HUES64 (cell line): Measurements from ENCODE around the gene ACTL7B.
"Not testable (repeated sequence)": the region's sequence is repeated elsewhere in the genome, so short reads cannot be mapped to it uniquely, and the experiment has no call there.

Experiments
- H3K27ac ChIP-seq: 2 replicates; pipeline ENCODE4 v1.7.0; 2013; ENCODE audit warnings: low read depth, low read length, inconsistent platforms
- H3K27me3 ChIP-seq: 2 replicates; pipeline ENCODE4 v1.6.1; 2013; ENCODE audit warnings: mild to moderate bottlenecking, low read length; ENCODE audit not compliant: insufficient read depth
- H3K36me3 ChIP-seq: 2 replicates; pipeline ENCODE4 v1.6.1; 2013; ENCODE audit warnings: mild to moderate bottlenecking, low read length; ENCODE audit not compliant: insufficient read depth
- H3K4me1 ChIP-seq: 2 replicates; pipeline ENCODE4 v1.6.1; 2013; ENCODE audit warnings: mild to moderate bottlenecking, low read length, moderate library complexity; ENCODE audit not compliant: insufficient read depth
- H3K4me3 ChIP-seq: 2 replicates; pipeline ENCODE4 v1.5.1; 2013; ENCODE audit warnings: mild to moderate bottlenecking, low read length, moderate library complexity
- H3K9ac ChIP-seq: 2 replicates; pipeline ENCODE4 v1.6.1; 2013; ENCODE audit warnings: mild to moderate bottlenecking, low read depth, low read length
- H3K9me3 ChIP-seq: 2 replicates; pipeline ENCODE4 v1.6.1; 2013; ENCODE audit warnings: low read depth, low read length; ENCODE audit not compliant: insufficient read depth
- WGBS: fragments of 150-250, 120-280 bp; methylation state at CpG from one replicate; pipeline ENCODE4 v1.1.7; 2013; ENCODE audit warnings: missing lambda C conversion rate; 5-methylcytosine and 5-hydroxymethylcytosine counted together

The ACTL7B gene

GRCh38 chr9:108854641-108855528 is 901 bp downstream of the ACTL7B start:
- Histone ChIP-seq H3K4me3 (no peak overlapping the region), H3K27me3 (no peaks in the 10 kb centered on the region), H3K9ac (no peak overlapping the region), H3K4me1 (no peaks in the 10 kb centered on the region), H3K27ac (no peak overlapping the region), H3K36me3 (no peaks in the 10 kb centered on the region), H3K9me3 (no peaks in the 10 kb centered on the region)
- WGBS = 96% methylated on average over 59 of the region's 59 CpGs

- Histone ChIP-seq H3K9me3 (no peaks in the 10 kb centered on the region), H3K27me3 (no peaks in the 10 kb centered on the region), H3K9ac (no peak overlapping the region), H3K36me3 (no peaks in the 10 kb centered on the region), H3K4me3 (no peak overlapping the region), H3K4me1 (no peaks in the 10 kb centered on the region), H3K27ac (no peak overlapping the region)
- WGBS = 98% methylated on average over 3 of the region's 3 CpGs
These were observed 1.7 kb downstream of the ACTL7B start for GRCh38 chr9:108854094-108854493.

- no peak overlapping the region for H3K4me3 ChIP-seq
- no peak overlapping the region for H3K27ac ChIP-seq
- no peaks in the 10 kb centered on the region for H3K4me1 ChIP-seq
- WGBS = 67% methylated on average over 1 of the region's 1 CpG
- H3K27me3 ChIP-seq = no peaks in the 10 kb centered on the region
- H3K9ac ChIP-seq = no peak overlapping the region
- H3K9me3 ChIP-seq = no peaks in the 10 kb centered on the region
- no peaks in the 10 kb centered on the region for H3K36me3 ChIP-seq
These were observed 3.7 kb downstream of the ACTL7B start for GRCh38 chr9:108852079-108852478.

- Histone ChIP-seq H3K4me3 (no peak overlapping the region), H3K27me3 (no peaks in the 10 kb centered on the region), H3K4me1 (no peaks in the 10 kb centered on the region), H3K9me3 (no peaks in the 10 kb centered on the region), H3K27ac (no peak overlapping the region), H3K9ac (no peak overlapping the region), H3K36me3 (no peaks in the 10 kb centered on the region)
- 94% methylated on average over 3 of the region's 3 CpGs for WGBS
These were observed 4.6 kb downstream of the ACTL7B start for GRCh38 chr9:108851138-108851537.

- H3K27ac ChIP-seq = no peak overlapping the region
- no peak overlapping the region for H3K4me3 ChIP-seq
- H3K27me3 ChIP-seq = no peaks in the 10 kb centered on the region
- H3K9ac ChIP-seq = no peak overlapping the region
- no peaks in the 10 kb centered on the region for H3K36me3 ChIP-seq
- H3K4me1 ChIP-seq = no peaks in the 10 kb centered on the region
- H3K9me3 ChIP-seq = no peaks in the 10 kb centered on the region
- WGBS = 100% methylated on average over 3 of the region's 3 CpGs
These were observed 5.4 kb downstream of the ACTL7B start for GRCh38 chr9:108850293-108850897.

GRCh38 chr9:108848296-108848695 is 7.5 kb downstream of the ACTL7B start:
- H3K4me1 ChIP-seq, H3K27me3 ChIP-seq, H3K4me3 ChIP-seq, H3K36me3 ChIP-seq, H3K9me3 ChIP-seq, H3K27ac ChIP-seq, H3K9ac ChIP-seq: not testable (repeated sequence)
- 95% methylated on average over 8 of the region's 8 CpGs for WGBS

GRCh38 chr9:108845947-108846346 is 9.8 kb downstream of the ACTL7B start:
- Histone ChIP-seq H3K36me3 (no peaks in the 10 kb centered on the region), H3K9me3 (no peaks in the 10 kb centered on the region), H3K4me1 (no peaks in the 10 kb centered on the region; the same call in 1 of the 2 replicates), H3K27me3 (no peaks in the 10 kb centered on the region), H3K4me3 (no peak overlapping the region), H3K9ac (no peak overlapping the region), H3K27ac (no peak overlapping the region)
- WGBS = no CpG with 5 or more reads among the region's 2 CpGs

- H3K9ac ChIP-seq = no peak overlapping the region
- 92% methylated on average over 5 of the region's 5 CpGs for WGBS
- no peaks in the 10 kb centered on the region for H3K36me3 ChIP-seq
- no peaks in the 10 kb centered on the region for H3K9me3 ChIP-seq
- no peak overlapping the region for H3K27ac ChIP-seq
- H3K4me3 ChIP-seq = no peak overlapping the region
- no peaks in the 10 kb centered on the region; the same call in 1 of the 2 replicates for H3K4me1 ChIP-seq
- no peaks in the 10 kb centered on the region for H3K27me3 ChIP-seq
These were observed 10.3 kb downstream of the ACTL7B start for GRCh38 chr9:108845507-108845906.

GRCh38 chr9:108844856-108845255 is 10.9 kb downstream of the ACTL7B start:
- no peak overlapping the region for H3K27ac ChIP-seq
- no peaks in the 10 kb centered on the region for H3K36me3 ChIP-seq
- WGBS = 91% methylated on average over 2 of the region's 2 CpGs
- H3K9ac ChIP-seq = no peak overlapping the region
- no peaks in the 10 kb centered on the region; the same call in 1 of the 2 replicates for H3K4me1 ChIP-seq
- no peak overlapping the region for H3K4me3 ChIP-seq
- no peaks in the 10 kb centered on the region for H3K9me3 ChIP-seq
- no peaks in the 10 kb centered on the region for H3K27me3 ChIP-seq

GRCh38 chr9:108844391-108844790 is 11.4 kb downstream of the ACTL7B start:
- H3K9me3 ChIP-seq = no peaks in the 10 kb centered on the region
- H3K36me3 ChIP-seq = no peaks in the 10 kb centered on the region
- no peak overlapping the region for H3K4me3 ChIP-seq
- no peak overlapping the region for H3K27ac ChIP-seq
- WGBS = 90% methylated on average over 2 of the region's 2 CpGs
- H3K9ac ChIP-seq = no peak overlapping the region
- no peaks in the 10 kb centered on the region for H3K27me3 ChIP-seq
- H3K4me1 ChIP-seq = no peaks in the 10 kb centered on the region; the same call in 1 of the 2 replicates

GRCh38 chr9:108842610-108843295 is 13.0 kb downstream of the ACTL7B start:
- Histone ChIP-seq H3K4me1 (no peaks in the 10 kb centered on the region; the same call in 1 of the 2 replicates), H3K27ac (no peak overlapping the region), H3K4me3 (no peak overlapping the region), H3K9me3 (no peaks in the 10 kb centered on the region), H3K9ac (no peak overlapping the region), H3K27me3 (no peaks in the 10 kb centered on the region), H3K36me3 (no peaks in the 10 kb centered on the region)
- WGBS = 84% methylated on average over 15 of the region's 16 CpGs
